Measurements from ENCODE around the gene KRT86.

DNA sequence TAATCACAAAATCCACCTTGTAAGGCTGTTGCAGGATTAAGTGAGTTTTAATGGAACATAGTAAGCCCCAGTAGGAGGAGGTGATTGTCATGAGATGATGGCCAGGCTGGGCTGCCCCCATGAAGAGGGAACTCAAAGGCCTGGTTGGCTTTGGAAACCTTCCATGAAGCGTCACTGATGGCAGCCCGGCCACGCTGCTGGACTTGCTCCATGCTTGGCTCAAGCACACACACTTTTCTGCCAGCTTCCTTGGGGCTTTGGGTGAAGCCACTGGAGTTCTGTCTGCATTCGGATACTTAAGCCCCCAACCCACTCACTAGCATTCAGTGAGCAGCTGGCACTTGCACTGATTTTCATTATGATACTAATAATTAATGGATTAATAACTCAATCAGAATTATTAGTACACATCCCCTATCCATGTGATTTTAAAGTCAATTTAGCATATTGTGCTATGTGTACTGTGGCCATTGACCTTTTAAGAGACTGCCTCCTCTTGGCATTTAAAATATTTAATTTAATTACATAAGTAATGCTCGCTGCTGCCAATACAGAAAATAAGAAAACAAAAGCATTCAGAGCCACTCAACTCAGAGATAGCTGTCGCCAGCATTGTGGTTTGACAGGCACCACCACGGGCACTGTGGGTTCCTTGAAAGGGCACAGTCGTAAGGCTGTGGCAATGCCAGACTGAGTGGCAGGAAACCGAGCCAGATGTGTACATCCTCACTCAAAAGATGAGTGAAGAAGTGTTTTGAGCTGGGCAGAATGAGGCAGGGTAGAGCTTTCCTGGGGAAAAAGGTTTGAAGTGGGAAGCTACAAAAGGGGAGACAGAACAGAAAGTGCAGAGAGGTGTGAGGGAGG is 77.0 kb downstream of the KRT86 start:
- TF ChIP-seq ZNF501 (tag by site-specific recombination; IDR thresholded peaks at IDR 0.05) (no peak), REST (tag by site-specific recombination; IDR thresholded peaks at IDR 0.05) (no peak), ZNF221 (tag by site-specific recombination; IDR thresholded peaks at IDR 0.05; ENCODE audit: borderline replicate concordance) (no peak), YY1 (tag by site-specific recombination; IDR thresholded peaks at IDR 0.05) (no peak), ZNF677 (tag by site-specific recombination; IDR thresholded peaks at IDR 0.05) (no peak), ZNF76 (tag by site-specific recombination; IDR thresholded peaks at IDR 0.05; ENCODE audit: borderline replicate concordance, low read depth) (no peak), CTCF (tag by site-specific recombination; IDR thresholded peaks at IDR 0.05) (no peak)
- TF ChIP-seq, protein P1, sequence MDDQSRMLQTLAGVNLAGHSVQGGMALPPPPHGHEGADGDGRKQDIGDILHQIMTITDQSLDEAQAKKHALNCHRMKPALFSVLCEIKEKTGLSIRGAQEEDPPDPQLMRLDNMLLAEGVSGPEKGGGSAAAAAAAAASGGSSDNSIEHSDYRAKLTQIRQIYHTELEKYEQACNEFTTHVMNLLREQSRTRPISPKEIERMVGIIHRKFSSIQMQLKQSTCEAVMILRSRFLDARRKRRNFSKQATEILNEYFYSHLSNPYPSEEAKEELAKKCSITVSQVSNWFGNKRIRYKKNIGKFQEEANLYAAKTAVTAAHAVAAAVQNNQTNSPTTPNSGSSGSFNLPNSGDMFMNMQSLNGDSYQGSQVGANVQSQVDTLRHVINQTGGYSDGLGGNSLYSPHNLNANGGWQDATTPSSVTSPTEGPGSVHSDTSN (CRISPR knock-in tag; IDR thresholded peaks at IDR 0.05) = no peak
